ENCODE data around the gene CCDC136. TPM values are rescaled to one million over a fixed set of nuclear protein-coding genes. Genes with fewer than 3 reads are reported as not detected.
A peak's percentile ranks its signal among the peaks of the same experiment; 100 is the strongest.

Gene CCDC136
- total RNA-seq, 1 experiment from 2014 or later = 0.87 TPM

DNA sequence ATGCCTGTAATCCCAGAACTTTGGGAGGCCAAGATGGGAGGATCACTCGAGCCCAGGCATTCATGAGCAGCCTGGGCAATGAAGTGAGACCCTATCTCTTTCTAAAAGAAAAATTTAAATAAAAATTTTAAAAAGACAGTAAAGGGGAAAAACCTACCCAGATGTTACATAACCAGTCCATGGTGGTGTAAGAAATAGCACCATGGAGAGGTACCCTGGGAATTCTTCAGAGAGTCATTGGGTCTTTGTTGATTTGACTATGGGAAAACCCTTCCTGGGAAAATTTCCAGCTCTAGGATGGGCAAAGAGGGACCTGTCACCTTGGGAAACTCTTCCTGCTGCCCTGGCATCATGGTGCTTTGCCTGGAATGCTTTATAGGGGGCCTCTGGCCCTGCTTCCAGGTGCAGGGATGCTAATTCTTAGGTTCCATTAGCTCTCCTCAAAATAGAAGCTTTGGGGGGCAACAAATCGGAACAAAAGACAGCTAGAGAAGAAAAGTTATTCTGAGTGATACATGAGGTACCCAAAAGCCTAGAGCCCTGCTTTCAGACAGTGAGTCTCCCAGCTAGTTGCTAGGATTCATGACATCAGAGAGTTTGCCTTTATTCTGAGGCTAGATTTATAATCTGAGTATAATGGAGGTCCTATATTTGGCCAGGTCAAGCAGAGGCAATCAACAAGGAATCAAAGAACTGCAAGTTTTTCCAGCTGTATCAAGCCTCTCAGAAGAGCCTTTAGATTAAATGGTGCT, 10.1 kb downstream of the CCDC136 start:
- DNase-seq (ENCODE audit: extremely low read depth, low read depth) = no peak

DNA sequence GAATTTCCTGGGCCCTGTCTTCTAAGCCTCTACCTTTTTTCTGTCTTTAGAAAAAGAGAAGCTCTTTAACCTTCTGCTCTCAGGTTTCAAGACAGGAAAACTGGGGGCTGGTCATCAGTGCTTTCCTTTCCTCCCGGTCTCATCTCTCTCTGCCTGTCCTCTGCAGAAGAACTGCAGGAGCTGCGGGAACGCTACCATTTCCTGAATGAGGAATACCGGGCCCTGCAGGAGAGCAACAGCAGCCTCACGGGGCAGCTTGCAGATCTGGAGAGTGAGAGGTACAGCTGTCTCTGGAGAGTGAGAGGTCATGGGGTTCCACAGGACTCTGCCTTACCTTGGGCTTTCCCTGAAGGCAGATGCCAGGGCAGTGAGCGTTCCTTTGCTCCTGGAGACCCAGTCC, 12.7 kb downstream of the CCDC136 start:
- no peak for DNase-seq (ENCODE audit: extremely low read depth, low read depth)

DNA sequence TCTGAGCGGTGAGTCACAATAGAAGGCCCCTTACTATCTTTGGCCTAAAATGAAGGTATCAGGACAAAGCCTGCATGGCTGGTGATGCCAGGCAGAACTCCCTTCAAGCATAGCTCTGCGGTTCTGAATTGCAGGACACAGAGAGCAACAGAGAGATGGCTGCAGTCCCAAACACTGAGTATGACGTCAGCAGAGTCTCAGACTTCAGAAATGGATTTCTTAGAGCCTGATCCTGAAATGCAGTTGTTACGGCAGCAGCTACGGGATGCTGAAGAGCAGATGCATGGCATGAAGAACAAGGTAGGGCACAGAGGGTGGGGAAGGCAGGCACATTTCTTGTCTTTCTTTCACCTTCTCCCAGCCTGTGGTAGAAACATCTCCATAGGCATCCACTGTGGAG, 13.5 kb downstream of the CCDC136 start:
- DNase-seq (ENCODE audit: extremely low read depth, low read depth) = no peak

DNA sequence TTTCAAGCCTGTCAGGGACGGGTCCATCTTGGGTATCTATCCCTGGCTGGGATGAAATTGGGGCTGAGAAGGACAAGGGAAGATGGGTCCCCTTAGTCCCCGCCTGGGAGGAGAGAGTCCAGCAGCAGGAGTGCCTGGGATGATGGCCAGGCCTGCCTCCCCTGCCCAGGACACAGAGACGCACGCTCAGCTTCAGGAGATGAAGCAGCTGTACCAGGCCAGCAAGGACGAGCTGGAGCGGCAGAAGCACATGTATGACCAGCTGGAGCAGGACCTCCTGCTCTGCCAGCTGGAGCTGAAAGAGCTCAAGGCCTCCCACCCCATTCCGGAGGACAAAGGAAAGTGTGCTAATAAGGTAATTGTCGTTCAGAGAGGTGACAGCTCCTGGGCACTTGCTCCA, 15.4 kb downstream of the CCDC136 start:
- DNase-seq (ENCODE audit: extremely low read depth, low read depth) = no peak

DNA sequence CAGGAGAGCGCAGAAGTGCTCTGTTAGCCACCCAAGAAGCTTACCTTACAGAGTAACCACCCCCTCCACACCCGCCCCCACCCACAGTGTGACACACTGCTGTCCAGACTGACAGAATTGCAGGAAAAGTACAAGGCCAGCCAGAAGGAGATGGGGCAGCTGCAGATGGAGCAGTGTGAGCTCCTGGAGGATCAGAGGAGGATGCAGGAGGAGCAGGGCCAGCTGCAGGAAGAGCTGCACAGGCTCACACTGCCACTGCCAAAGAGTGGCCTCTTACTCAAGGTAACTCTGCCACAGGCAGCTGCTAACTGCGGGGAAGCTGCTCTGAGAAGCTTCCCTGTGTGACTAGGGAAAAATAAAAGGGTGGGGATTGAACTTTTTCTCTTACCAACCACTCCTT, 17.6 kb downstream of the CCDC136 start:
- no peak for DNase-seq (ENCODE audit: extremely low read depth, low read depth)

DNA sequence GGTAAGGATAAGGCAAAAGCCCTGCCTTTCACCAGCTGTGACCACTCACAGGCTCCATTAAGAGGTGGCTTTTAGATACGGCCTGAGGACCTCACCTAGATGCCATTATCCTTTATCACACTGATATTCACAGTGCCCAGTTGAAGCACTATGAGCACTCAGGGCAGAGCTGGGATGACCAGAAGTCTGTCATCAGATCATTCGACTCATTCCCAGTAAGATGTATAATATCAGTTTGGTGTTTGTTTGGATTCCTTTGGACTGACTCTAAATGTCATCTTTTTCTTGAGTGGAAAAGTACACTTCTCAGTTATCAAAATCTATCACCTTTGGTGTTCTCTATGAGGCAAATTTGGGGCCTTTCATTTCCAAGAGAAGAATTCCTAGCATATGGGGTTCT, 18.7 kb downstream of the CCDC136 start:
- DNase-seq (ENCODE audit: extremely low read depth, low read depth) = no peak

DNA sequence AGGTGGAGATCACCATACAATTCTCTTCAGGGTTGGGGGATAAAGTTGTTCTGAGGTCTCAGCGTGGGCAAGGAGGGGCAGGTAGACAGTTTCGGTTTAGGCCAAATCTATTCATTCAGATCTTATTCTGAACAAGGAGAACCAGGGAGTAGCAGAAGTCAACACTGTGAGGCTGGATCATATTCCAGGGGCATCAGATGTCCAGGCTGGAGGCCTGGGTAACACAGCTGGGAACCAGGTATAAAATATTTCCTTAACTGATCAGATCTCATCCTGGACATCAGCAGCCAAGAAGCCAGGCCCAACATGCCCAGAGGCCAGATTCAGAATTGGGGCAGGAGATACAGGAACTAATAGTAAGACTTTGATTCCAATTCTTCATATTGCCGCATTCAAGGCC, 19.2 kb downstream of the CCDC136 start:
- DNase-seq (ENCODE audit: extremely low read depth, low read depth) = no peak

DNA sequence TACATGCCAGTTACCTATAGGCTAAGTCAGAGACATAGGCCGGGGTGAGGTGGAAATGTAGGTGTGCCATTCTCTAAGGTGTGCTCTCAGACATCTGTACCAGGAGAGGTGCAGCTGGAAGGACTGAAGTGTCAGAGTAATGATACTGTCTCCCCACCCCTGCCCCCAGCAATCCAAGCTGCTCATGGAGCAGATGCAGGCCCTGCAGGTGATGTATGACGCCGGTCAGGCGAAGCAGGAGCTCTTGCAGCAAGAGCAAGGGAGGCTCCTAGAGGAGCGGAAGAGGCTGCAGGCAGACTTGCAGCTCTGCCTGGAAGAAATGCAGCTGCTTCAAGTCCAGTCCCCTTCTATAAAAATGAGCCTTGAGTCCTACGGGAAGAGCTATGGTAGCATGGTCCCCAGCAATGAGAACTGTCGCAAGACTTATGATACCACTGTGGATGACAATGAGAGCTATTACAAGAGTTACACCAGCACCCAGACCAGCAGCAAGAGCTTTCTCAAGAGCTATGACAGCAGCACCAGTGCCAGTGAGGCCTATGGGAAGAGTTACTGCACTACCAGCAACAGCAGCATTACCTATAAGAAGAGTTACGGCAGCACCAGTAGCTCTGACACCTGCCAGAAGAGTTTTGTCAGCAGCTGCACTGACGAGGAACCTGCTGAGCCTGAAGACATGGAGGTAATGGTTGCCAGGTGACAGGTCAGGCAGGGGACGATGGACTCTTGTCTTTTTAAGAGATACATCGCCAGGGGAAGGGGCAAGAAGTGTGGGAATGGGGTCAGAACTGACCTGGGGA, 20.1 kb downstream of the CCDC136 start:
- no peak for DNase-seq (ENCODE audit: extremely low read depth, low read depth)

DNA sequence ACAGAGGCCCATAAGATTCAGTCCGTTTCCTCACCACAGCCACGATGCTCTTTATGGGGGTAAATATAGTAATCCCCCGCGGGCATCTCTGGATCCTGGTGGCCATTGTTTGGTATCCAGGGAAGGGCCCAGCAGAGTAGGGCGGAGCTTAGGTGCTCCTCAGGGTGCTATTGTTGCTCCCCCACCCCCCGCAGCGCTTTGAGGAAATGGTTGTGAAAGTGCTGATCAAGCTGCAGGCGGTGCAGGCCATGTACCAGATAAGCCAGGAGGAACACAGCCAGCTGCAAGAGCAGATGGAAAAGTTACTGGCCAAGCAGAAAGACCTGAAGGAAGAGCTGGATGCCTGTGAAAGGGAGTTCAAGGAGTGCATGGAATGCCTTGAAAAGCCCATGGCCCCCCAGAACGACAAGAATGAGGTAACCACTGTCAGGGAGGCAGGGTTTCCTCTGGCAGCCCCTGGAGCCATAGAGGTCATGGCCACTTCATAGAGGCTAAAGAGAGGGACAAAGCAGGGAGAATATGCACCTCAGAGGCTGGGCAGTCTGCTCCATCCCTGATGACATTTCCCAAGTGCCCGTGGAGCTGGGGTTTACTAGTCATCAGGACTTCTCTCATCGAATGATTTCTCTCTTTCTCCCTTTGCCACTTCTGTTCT, 20.9 kb downstream of the CCDC136 start:
- no peak for DNase-seq (ENCODE audit: extremely low read depth, low read depth)

DNA sequence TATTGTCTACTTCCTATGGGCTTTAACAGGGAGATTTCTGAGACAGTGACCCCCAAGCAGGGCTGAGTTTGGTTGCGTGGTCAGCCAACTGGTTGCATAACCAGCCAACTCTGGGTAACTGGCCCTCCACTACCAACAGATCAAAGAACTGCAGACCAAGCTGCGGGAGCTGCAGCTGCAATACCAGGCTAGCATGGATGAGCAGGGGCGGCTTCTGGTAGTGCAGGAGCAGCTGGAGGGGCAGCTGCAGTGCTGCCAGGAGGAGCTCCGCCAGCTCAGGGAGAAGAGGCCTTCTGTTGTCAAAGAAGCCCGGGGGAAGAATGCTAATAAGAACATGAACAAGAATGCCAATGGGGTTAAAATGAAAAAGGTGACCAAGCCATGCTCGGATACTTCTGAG, 22.7 kb downstream of the CCDC136 start:
- DNase-seq (ENCODE audit: extremely low read depth, low read depth) = no peak

DNA sequence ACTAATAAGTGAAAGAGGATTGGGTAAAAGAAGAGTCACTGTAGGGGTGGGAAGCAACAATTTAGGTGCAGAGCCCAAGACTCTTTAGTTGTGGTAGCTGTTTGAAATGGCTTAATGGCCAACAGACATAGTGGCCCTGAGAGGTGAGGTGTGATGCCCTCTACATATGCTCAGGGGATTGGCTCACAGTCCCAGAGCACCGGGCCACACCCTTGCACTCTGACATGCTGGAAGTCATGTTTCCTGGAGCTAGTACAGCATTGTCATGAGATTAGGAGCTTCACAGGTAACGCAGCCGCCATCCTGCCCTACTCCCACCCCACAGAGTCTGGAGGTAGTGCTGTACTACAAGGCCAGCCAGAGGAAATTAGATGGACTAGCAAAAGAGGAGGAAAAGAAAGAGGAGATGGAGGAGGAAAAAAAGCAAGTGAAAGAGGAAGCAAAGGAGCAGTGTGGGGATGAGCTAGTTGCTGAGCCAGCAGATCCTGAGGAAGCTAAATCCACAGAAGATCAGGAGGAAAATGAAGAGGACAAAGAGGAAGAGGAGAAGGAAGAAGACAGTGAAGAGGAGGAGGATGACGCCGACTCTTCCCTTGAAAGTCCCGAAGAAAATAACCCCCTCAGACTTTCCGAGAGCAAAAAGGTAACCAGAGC, 23.6 kb downstream of the CCDC136 start:
- no peak for DNase-seq (ENCODE audit: extremely low read depth, low read depth)

DNA sequence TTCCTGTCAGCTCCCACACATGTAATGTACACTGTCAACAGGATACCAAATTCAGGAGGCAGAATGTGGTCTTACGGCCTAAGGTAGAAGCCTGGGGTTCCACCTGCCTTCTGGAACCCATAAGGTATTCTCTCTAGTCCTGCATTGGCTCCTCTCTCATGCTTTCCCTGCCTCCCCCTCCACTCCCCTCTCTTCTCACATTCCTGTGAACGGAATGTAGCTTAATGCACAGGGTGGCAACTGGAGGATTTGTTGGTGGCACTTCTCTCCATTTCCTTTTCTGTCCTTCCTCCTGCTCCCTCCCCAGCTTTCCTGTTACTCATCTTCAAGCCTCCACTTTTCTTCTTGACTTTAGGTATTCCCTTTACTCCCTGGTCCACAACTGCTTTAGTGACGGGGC, 26.9 kb downstream of the CCDC136 start:
- DNase-seq (ENCODE audit: extremely low read depth, low read depth) = no peak

DNA sequence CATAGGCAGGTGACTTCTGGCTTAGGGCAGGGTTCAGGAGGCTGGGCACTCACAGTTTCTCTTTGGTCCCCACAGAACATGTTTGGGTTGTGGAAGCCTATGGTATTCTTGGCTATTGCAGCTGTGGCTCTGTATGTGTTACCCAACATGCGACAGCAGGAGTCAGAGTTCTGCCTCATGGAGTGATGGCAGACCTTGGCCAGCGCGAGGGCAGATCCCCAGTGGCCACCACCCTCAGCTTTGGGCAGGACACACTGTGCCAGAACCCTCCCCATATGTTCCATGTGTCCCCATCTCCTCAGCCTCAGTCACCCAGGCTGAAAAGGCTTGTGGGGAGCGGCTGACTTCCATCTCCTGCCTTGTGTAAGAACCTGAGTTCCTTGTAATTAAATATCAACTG, 30.0 kb downstream of the CCDC136 start:
- DNase-seq (ENCODE audit: extremely low read depth, low read depth) = no peak

DNA sequence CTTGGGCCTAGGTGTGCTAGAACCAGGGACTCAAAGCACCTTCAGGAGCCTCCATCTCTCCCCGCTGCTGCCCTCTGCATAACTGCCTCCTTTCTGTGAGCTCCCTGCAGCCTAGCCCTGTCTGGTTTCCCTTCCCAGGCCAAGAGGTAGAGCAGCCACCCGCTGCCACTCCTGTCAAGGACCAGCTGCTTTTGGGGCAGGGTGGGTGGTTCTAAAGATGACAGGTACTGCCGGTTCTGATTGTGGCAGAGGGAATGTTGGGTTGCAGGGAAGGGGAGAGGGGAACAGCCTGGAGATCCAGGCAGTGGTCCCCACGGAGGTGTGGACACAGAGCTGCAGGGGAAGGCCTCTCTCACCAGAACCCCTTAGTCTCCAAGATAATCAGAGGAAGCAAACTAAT, 34.7 kb downstream of the CCDC136 start:
- no peak for DNase-seq (ENCODE audit: extremely low read depth, low read depth)

DNA sequence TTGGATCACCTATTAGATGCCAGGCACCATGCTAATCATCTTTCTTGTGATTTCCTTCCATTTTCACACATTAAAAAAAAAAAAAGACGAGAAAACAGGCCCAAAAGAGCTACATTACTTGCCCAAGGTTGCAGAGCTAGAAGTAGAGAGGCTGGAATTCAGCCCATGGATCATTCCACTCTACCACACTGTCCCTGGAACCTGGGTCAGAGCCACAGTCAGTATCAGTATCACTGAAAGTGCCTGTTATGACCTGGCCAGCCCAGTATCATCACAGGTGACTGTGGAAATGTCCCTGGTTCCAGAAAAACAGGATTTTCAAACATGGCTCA, 35.1 kb downstream of the CCDC136 start:
- no peak for DNase-seq (ENCODE audit: extremely low read depth, low read depth)

DNA sequence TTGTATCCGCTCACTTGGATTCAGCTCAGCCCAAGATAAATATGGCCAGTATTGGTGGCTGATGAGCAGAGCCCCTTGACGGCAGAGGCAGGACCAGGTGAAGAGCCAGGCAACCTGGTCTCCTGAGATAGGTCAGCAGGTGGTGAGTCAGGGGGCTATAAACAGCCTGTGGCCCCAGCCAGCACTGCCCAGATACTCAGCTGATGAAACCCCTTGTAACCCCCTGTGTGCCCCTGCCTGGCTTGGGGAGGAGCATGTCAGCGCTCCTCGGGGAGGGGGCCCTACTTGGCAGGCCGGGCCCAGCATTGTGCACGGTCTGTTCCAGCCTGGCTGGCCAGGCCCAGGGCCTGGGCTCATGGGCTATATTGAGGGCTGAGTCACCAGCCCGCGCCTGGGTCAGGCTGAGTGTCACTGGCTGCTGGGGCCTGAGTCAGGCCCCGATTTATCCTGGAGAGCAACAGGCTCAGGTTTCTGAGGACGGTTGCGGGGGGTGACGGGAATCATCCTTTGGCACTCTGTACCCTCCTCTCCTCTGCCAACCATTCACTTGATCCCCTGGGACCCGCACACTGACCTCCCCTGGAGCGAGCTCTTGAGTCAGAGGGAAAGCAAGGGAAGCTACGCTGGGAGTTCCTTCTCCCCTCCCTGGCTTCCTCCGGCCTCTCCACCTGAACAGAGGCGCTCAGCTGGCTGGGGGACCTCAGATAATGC, 35.6 kb downstream of the CCDC136 start:
- DNase-seq (ENCODE audit: extremely low read depth, low read depth) = peak; percentile 13

DNA sequence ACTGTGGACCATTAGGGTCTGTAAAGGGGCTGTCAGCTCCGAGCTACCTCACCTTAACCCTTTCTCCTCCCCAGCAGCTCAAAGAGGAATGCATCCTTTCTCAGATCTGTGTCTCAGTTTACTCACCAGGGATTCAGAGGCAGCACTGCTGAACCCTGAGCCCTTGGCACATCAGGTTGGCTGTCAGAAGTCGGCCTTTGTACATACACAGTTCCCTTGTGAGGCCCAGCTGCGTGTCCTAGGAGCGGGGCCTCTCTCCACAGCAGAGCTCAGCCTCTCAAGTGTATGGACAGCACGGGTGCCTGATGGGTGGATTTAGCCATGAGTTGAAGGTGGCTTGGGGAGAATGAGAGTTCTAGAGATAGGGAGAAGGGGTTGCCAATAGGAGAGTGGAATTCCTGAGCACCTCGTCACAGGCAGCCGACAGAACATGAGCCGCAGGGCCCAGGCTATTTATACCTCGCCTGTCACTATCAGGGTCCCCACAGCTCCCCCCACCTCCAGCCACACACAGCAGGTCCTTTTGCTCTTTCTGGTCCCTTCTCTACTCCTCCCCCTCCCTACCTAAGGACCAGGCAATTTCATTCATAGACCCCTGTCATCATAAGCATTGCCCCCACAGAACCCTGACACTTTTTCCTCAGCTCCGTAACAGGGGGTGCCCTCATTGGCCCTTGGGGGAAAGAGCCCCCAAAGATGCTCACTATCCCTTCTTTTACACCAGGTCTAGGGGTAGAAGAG, 36.4 kb downstream of the CCDC136 start:
- DNase-seq (ENCODE audit: extremely low read depth, low read depth) = no peak

DNA sequence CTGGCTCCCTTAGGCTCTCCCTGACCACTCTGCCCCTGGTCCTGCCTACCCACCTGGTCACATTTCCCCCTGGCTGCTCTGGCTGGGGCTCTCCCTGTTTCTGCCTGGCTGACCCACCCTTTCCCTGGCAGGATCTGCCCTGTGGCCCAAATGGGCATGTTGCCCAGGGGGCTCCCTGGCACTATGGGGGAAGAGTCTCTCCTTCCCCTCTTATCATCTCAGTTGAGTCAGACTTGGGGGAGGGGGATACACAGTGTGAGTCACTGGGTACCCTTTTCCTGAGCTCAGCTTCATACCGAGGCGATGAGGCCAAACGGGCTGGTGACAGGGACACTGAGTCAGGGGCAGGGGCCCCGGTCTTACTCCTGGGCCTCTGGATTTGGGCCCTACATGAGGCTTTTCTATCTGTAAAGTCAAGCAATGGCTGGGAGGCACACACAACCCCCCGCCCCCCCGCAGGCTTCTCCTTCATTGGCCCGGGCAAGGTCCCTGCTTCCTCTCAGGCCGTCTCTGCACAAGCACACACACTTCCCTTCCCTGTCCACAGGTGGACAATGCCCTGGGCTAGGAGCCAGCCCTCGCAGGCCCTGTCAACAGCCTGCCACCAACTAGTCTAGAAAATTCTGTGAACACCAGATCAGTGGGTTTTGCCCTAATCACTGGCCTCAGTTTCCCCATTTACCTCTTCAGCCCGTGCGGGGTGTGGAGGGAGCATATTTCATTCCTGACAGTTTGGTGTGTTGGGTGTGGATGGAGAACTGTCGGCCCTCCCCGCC, 37.8 kb downstream of the CCDC136 start:
- DNase-seq (ENCODE audit: extremely low read depth, low read depth) = no peak

Measured in NCI-H460 (cell line).